ENCODE results near the gene GGA1.

DNA sequence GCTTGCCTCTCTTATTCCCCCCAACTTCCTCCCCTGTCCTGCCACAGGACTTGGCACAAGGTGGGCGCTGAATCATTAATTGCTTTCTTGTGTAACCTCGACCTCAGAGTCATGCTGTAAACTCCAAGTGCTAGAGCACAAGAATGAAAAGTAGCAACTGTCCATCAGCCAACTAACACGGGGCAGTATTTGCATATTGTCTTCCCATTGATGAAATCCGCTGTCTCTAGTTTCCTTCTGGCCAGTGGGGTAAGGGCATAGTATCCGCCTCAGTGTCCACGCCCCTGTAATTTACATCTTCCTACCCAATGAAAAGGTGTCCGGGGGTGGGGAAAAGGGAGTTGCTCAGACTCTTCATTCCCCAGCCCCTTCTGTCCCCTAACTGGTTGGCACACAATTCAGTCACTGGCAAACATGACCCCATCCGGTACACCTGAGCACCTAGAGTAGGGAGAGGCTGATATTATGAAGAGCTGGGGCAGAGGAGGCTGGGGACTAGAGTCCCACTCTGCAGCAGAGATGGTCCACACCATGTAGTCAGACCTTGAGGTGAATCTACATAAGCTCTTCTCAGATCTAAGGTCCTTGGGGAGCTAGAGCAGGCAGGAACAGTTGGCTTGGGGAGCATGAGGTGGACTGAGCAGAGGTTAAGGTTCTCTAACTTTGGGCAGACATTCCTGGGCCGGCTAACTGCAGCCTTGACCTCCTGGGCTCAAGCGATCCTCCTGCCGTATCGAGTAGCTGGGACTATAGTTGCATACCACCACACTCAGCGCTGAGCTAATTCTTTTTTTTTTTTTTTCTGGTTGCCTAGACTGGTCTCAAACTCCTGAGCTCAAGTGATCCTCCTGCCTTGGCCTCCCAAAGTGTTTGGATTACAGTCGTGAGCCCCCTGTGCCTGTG lies 6.8 kb upstream of the GGA1 start:
- TF ChIP-seq POLR2A (IDR thresholded peaks at IDR 0.05; ENCODE audit: low read length) = no peak
- TF ChIP-seq GATA1 (IDR thresholded peaks at IDR 0.05; ENCODE audit: low read depth, low read length) = no peak
